Stomach smooth muscle (tissue), 2 donors: Measurements from ENCODE around the gene PBX4.

Source experiments
- H3K27ac ChIP-seq: one replicate; pipeline ENCODE4 v1.7.0; 2013; ENCODE audit warnings: mild to moderate bottlenecking, low read length, inconsistent platforms
- H3K27me3 ChIP-seq, 2 donors: one replicate each; pipeline ENCODE4 v1.7.0; 2013; ENCODE audit warnings: low read length in 2 of 2; ENCODE audit not compliant: insufficient read depth in 2 of 2, control insufficient read depth in 1 of 2
- H3K36me3 ChIP-seq, 2 donors: one replicate each; pipeline ENCODE4 v1.7.0; 2013; ENCODE audit warnings: low read length in 2 of 2; ENCODE audit not compliant: control insufficient read depth in 2 of 2, insufficient read depth in 2 of 2
- H3K4me1 ChIP-seq: one replicate; pipeline ENCODE4 v1.7.0; 2013; ENCODE audit warnings: low read length; ENCODE audit not compliant: control insufficient read depth, insufficient read depth
- H3K4me3 ChIP-seq, 2 donors: one replicate each; pipeline ENCODE4 v1.7.0; 2013; ENCODE audit warnings: low read length in 2 of 2
- H3K9ac ChIP-seq, 2 donors: one replicate each; pipeline ENCODE4 v1.7.0; 2013; ENCODE audit warnings: low read length in 2 of 2, mild to moderate bottlenecking in 1 of 2
- H3K9me3 ChIP-seq, 2 donors: one replicate each; pipeline ENCODE4 v1.7.0; 2013; ENCODE audit warnings: low read length in 2 of 2; ENCODE audit not compliant: control insufficient read depth in 2 of 2
- donor health status: healthy.
- donor health status: Pancreatic carcinoma.

The PBX4 gene

GRCh38 chr19:19528721-19529490 lies 89.6 kb downstream of the PBX4 start, which contains the start of gene YJEFN3:
Gene YJEFN3, plus strand, starts transcription at chr19:19528911. Its CDS starts 22 bp downstream, at chr19:19528933.
- Histone ChIP-seq H3K9me3 (no peaks in the 10 kb centered on the region), H3K4me3 (peak within 1 kb of the TSS; percentile 38 to 65), H3K4me1 (peaks cover 16% of the 10 kb centered on the region), H3K27ac (no peak within 1 kb of the TSS), H3K9ac (peak within 1 kb of the TSS; percentile 13 to 46), H3K27me3 (no peaks in the 10 kb centered on the region), H3K36me3 (peaks cover 10 to 15% of the 10 kb centered on the region in 2 donors)

GRCh38 chr19:19527674-19528625 lies 90.5 kb downstream of the PBX4 start:
- Histone ChIP-seq H3K27me3 (no peaks in the 10 kb centered on the region), H3K27ac (no peak overlapping the region), H3K36me3 (peaks cover 12 to 15% of the 10 kb centered on the region in 2 donors), H3K9ac (no peak overlapping the region), H3K4me3 (no peak overlapping the region), H3K9me3 (no peaks in the 10 kb centered on the region), H3K4me1 (peaks cover 16% of the 10 kb centered on the region)

- Histone ChIP-seq H3K9me3 (no peaks in the 10 kb centered on the region), H3K27me3 (no peaks in the 10 kb centered on the region), H3K4me1 (peaks cover 11% of the 10 kb centered on the region), H3K4me3 (no peak overlapping the region), H3K9ac (no peak overlapping the region), H3K36me3 (peaks cover 12 to 15% of the 10 kb centered on the region in 2 donors), H3K27ac (no peak overlapping the region)
Measured at GRCh38 chr19:19527371-19527656, 91.2 kb downstream of the PBX4 start.

- Histone ChIP-seq H3K4me1 (peaks cover 8% of the 10 kb centered on the region), H3K27ac (no peak overlapping the region), H3K9me3 (no peaks in the 10 kb centered on the region), H3K27me3 (no peaks in the 10 kb centered on the region), H3K9ac (no peak overlapping the region), H3K4me3 (no peak overlapping the region), H3K36me3 (peaks cover 12 to 15% of the 10 kb centered on the region in 2 donors)
Measured at GRCh38 chr19:19526581-19527370, 91.7 kb downstream of the PBX4 start.

GRCh38 chr19:19525611-19526380 lies 92.7 kb downstream of the PBX4 start:
- H3K4me3 ChIP-seq, result no peak overlapping the region
- H3K27me3 ChIP-seq, result no peaks in the 10 kb centered on the region
- no peak overlapping the region for H3K9ac ChIP-seq
- no peaks in the 10 kb centered on the region for H3K9me3 ChIP-seq
- H3K36me3 ChIP-seq, result peaks cover 15 to 16% of the 10 kb centered on the region in 2 donors
- H3K4me1 ChIP-seq, result peaks cover 8% of the 10 kb centered on the region
- H3K27ac ChIP-seq, result no peak overlapping the region

GRCh38 chr19:19524053-19524452 lies 94.4 kb downstream of the PBX4 start:
- Histone ChIP-seq H3K4me1 (peaks cover 13% of the 10 kb centered on the region), H3K9ac (no peak overlapping the region), H3K9me3 (no peaks in the 10 kb centered on the region), H3K27ac (no peak overlapping the region), H3K36me3 (peaks cover 18 to 25% of the 10 kb centered on the region in 2 donors), H3K4me3 (no peak overlapping the region), H3K27me3 (no peaks in the 10 kb centered on the region)

GRCh38 chr19:19523177-19523576 lies 95.3 kb downstream of the PBX4 start:
- H3K4me1 ChIP-seq, result peaks cover 10% of the 10 kb centered on the region
- H3K4me3 ChIP-seq, result no peak overlapping the region
- no peaks in the 10 kb centered on the region for H3K9me3 ChIP-seq
- peaks cover 18 to 24% of the 10 kb centered on the region in 2 donors for H3K36me3 ChIP-seq
- H3K9ac ChIP-seq, result no peak overlapping the region
- no peak overlapping the region for H3K27ac ChIP-seq
- H3K27me3 ChIP-seq, result no peaks in the 10 kb centered on the region

GRCh38 chr19:19520989-19521388 lies 97.5 kb downstream of the PBX4 start:
- peaks cover 24% of the 10 kb centered on the region for H3K4me1 ChIP-seq
- peaks cover 10 to 15% of the 10 kb centered on the region in 2 donors for H3K36me3 ChIP-seq
- no peak overlapping the region for H3K9ac ChIP-seq
- no peak overlapping the region for H3K4me3 ChIP-seq
- H3K27ac ChIP-seq, result no peak overlapping the region
- no peaks in the 10 kb centered on the region for H3K9me3 ChIP-seq
- H3K27me3 ChIP-seq, result no peaks in the 10 kb centered on the region

- H3K9ac ChIP-seq, result no peak overlapping the region
- peak overlapping the region; percentile 90 to 92 for H3K4me3 ChIP-seq
- no peaks in the 10 kb centered on the region for H3K9me3 ChIP-seq
Measured at GRCh38 chr19:19517235-19517619, 101.3 kb downstream of the PBX4 start.

More at GRCh38 chr19:19517235-19517619, 101.3 kb downstream of the PBX4 start:
- H3K27me3 ChIP-seq, result no peaks in the 10 kb centered on the region
- H3K27ac ChIP-seq, result no peak overlapping the region
- peaks cover 6 to 10% of the 10 kb centered on the region in 2 donors for H3K36me3 ChIP-seq
- H3K4me1 ChIP-seq, result peaks cover 34% of the 10 kb centered on the region
